GM23338 (cell line): Measurements from ENCODE around the gene LSM14A. TPM values are rescaled to one million over a fixed set of nuclear protein-coding genes. Genes with fewer than 3 reads are reported as not detected.
A peak's percentile ranks its signal among the peaks of the same experiment; 100 is the strongest.

Experiments
- ATAC-seq: fragments of 200-7000 bp; cut with Tn5 transposase; 3 replicates; pipeline ENCODE4 v1.9.1; 2020
- DNase-seq: peaks from one replicate; pipeline ENCODE4 v3.0.0-alpha.2; 2015; ENCODE audit warnings: low spot score
- H2AFZ ChIP-seq: fragments of 200-600 bp; sonication (generic); 2 replicates; pipeline ENCODE4 v1.8.0; 2016; ENCODE audit warnings: antibody characterized with exemption, mild to moderate bottlenecking, moderate library complexity
- H3F3A ChIP-seq: fragments of 200-600 bp; sonication (generic); replicated peaks from 2 replicates; pipeline ENCODE4 v1.8.0; 2017; ENCODE audit warnings: antibody characterized with exemption, mixed run types, low read depth
- H3K27ac ChIP-seq: fragments of 200-600 bp; sonication (generic); 2 replicates; pipeline ENCODE4 v1.6.1; 2016; ENCODE audit warnings: low read depth
- H3K27me3 ChIP-seq: fragments of 200-600 bp; sonication (generic); 2 replicates; pipeline ENCODE4 v1.8.0; 2016; ENCODE audit warnings: mild to moderate bottlenecking, mixed run types, moderate library complexity; ENCODE audit not compliant: insufficient read depth
- H3K36me3 ChIP-seq: fragments of 200-600 bp; sonication (generic); 2 replicates; pipeline ENCODE4 v1.8.0; 2016; ENCODE audit warnings: mild to moderate bottlenecking; ENCODE audit not compliant: insufficient read depth
- H3K4me1 ChIP-seq: fragments of 200-600 bp; sonication (generic); 2 replicates; pipeline ENCODE4 v1.8.0; 2016; ENCODE audit warnings: mild to moderate bottlenecking, moderate library complexity; ENCODE audit not compliant: insufficient read depth
- H3K4me2 ChIP-seq: fragments of 200-600 bp; sonication (generic); 2 replicates; pipeline ENCODE4 v1.7.1; 2017; ENCODE audit warnings: mixed run types
- H3K4me3 ChIP-seq: fragments of 200-600 bp; sonication (generic); 2 replicates; pipeline ENCODE4 v1.6.1; 2016; ENCODE audit warnings: mixed run types
- H3K79me2 ChIP-seq: fragments of 200-600 bp; sonication (generic); replicated peaks from 2 replicates; pipeline ENCODE4 v1.8.0; 2017; ENCODE audit warnings: mild to moderate bottlenecking; ENCODE audit not compliant: insufficient read depth
- H3K9me2 ChIP-seq: fragments of 200-600 bp; sonication (generic); 2 replicates; pipeline ENCODE4 v1.8.0; 2017; ENCODE audit not compliant: insufficient read depth
- H4K20me1 ChIP-seq: fragments of 200-600 bp; sonication (generic); replicated peaks from 2 replicates; pipeline ENCODE4 v1.8.0; 2017; ENCODE audit warnings: mild to moderate bottlenecking; ENCODE audit not compliant: insufficient read depth
- H3K27ac Mint-ChIP-seq: 2 replicates; pipeline ENCODE4 v1.8.0; 2020; ENCODE audit warnings: inconsistent platforms, mild to moderate bottlenecking, moderate library complexity, mixed read lengths
- H3K27me3 Mint-ChIP-seq: 3 replicates; pipeline ENCODE4 v1.8.0; 2022; ENCODE audit warnings: low read depth, mild to moderate bottlenecking, moderate library complexity, mixed read lengths, inconsistent platforms; ENCODE audit not compliant: insufficient read depth, poor library complexity
- H3K36me3 Mint-ChIP-seq: 3 replicates; pipeline ENCODE4 v1.8.0; 2021; ENCODE audit warnings: low read depth, mild to moderate bottlenecking, inconsistent platforms, moderate library complexity, mixed read lengths
- H3K4me1 Mint-ChIP-seq: 3 replicates; pipeline ENCODE4 v1.8.0; 2020; ENCODE audit warnings: mild to moderate bottlenecking, inconsistent platforms, mixed read lengths
- H3K4me3 Mint-ChIP-seq: 3 replicates; pipeline ENCODE4 v1.8.0; 2021; ENCODE audit warnings: moderate library complexity, mild to moderate bottlenecking, inconsistent platforms, mixed read lengths
- H3K9me3 Mint-ChIP-seq: 3 replicates; pipeline ENCODE4 v1.8.0; 2020; ENCODE audit warnings: moderate library complexity, mild to moderate bottlenecking, inconsistent platforms, mixed read lengths
- CREB1 ChIP-seq: fragments of 250-450 bp; sonication (Bioruptor Pico); IDR thresholded peaks from 2 replicates; pipeline ENCODE4 v1.5.0; 2020; ENCODE audit warnings: low read depth, mild to moderate bottlenecking, moderate library complexity
- ETS1 ChIP-seq: IDR thresholded peaks from 2 replicates; pipeline ENCODE4 v1.6.1; 2016; ENCODE audit warnings: antibody characterized with exemption
- EZH2 ChIP-seq: fragments of 200-600 bp; sonication (generic); IDR thresholded peaks from one replicate; pipeline ENCODE4 v1.8.0; 2017; ENCODE audit warnings: antibody characterized with exemption, mild to moderate bottlenecking, low read depth; ENCODE audit not compliant: unreplicated experiment
- EZH2phosphoT487 ChIP-seq: fragments of 200-600 bp; sonication (generic); IDR thresholded peaks from one replicate; pipeline ENCODE4 v1.8.1; 2018; ENCODE audit warnings: antibody characterized with exemption; ENCODE audit not compliant: unreplicated experiment
- NANOG ChIP-seq: IDR thresholded peaks from 2 replicates; pipeline ENCODE4 v1.6.1; 2016; ENCODE audit warnings: antibody characterized with exemption, borderline replicate concordance
- POLR2AphosphoS5 ChIP-seq: IDR thresholded peaks from 2 replicates; pipeline ENCODE4 v1.6.1; 2016; ENCODE audit warnings: antibody characterized with exemption, low read depth
- REST ChIP-seq: IDR thresholded peaks from one replicate; pipeline ENCODE4 v1.6.1; 2018; ENCODE audit warnings: antibody characterized with exemption; ENCODE audit not compliant: unreplicated experiment
- STAT1 ChIP-seq: IDR thresholded peaks from one replicate; pipeline ENCODE4 v1.6.1; 2016; ENCODE audit warnings: antibody characterized with exemption; ENCODE audit not compliant: unreplicated experiment
- ZNF114 ChIP-seq: fragments of 250-450 bp; sonication (Bioruptor Pico); IDR thresholded peaks from 2 replicates; pipeline ENCODE4 v1.5.0; 2020; ENCODE audit warnings: mild to moderate bottlenecking, moderate library complexity
- ZNF331 ChIP-seq: fragments of 250-450 bp; sonication (Bioruptor Pico); IDR thresholded peaks from 2 replicates; pipeline ENCODE4 v1.5.0; 2020; ENCODE audit warnings: low read depth, mild to moderate bottlenecking, moderate library complexity
- ZNF462 ChIP-seq: fragments of 250-450 bp; sonication (Bioruptor Pico); IDR thresholded peaks from 2 replicates; pipeline ENCODE4 v1.5.0; 2020; ENCODE audit warnings: mild to moderate bottlenecking, moderate library complexity
- polyA plus RNA-seq: library from polyadenylated mRNA; unstranded; fragments of >200 nt; fragmentation: Nextera tagmentation; extraction: Ambion mirVana; gene quantifications from 2 replicates; pipeline ENCODE4 v1.2.1, GENCODE V29; 2016
- total RNA-seq: library from RNA; depleted of rRNA; stranded (reverse); fragments of >200 nt; shearing (Covaris generic); gene quantifications from 2 replicates; pipeline ENCODE4 v1.2.3, GENCODE V29; 2014

The LSM14A gene
- total and polyA plus RNA-seq, 2 experiments from 2014 or later, result 109 to 166 TPM

GRCh38 chr19:34151439-34151838 is 20.9 kb upstream of the LSM14A start (continued):
- TF ChIP-seq EZH2phosphoT487 (no peak), ETS1 (no peak), ZNF331 (CRISPR knock-in tag) (no peak), NANOG (no peak), REST (no peak)

- Mint-ChIP-seq H3K9me3 (no peaks in the 10 kb centered on the region), H3K4me1 (no peaks in the 10 kb centered on the region), H3K27me3 (peaks cover 1% of the 10 kb centered on the region), H3K4me3 (no peak overlapping the region), H3K27ac (no peak overlapping the region), H3K36me3 (no peaks in the 10 kb centered on the region)
- no peak for DNase-seq
- Histone ChIP-seq H3K36me3 (no peaks in the 10 kb centered on the region), H2AFZ (peak overlapping the region; percentile 52; the same call in 1 of the 2 replicates), H3F3A (no peaks in the 10 kb centered on the region), H3K4me2 (no peak overlapping the region), H3K4me1 (no peaks in the 10 kb centered on the region), H3K79me2 (no peaks in the 10 kb centered on the region), H3K27me3 (no peaks in the 10 kb centered on the region), H3K27ac (no peak overlapping the region), H3K4me3 (no peak overlapping the region), H3K9me2 (no peaks in the 10 kb centered on the region), H4K20me1 (no peaks in the 10 kb centered on the region)
- no peak for ATAC-seq
- no peak for TF ChIP-seq EZH2phosphoT487
- no peak for TF ChIP-seq NANOG
- no peak for TF ChIP-seq ZNF114 (CRISPR knock-in tag)
- TF ChIP-seq CREB1, result no peak
Observed at GRCh38 chr19:34154401-34154800, 17.9 kb upstream of the LSM14A start.

- Mint-ChIP-seq H3K36me3 (no peaks in the 10 kb centered on the region), H3K27me3 (peaks cover 1% of the 10 kb centered on the region), H3K9me3 (no peaks in the 10 kb centered on the region), H3K4me3 (no peak overlapping the region), H3K27ac (no peak overlapping the region), H3K4me1 (no peaks in the 10 kb centered on the region)
- TF ChIP-seq ZNF331 (CRISPR knock-in tag) (no peak), EZH2 (no peak), POLR2AphosphoS5 (no peak), ZNF462 (no peak), STAT1 (no peak)
- no peak overlapping the region for H3K4me3 ChIP-seq
- H3F3A ChIP-seq, result no peaks in the 10 kb centered on the region
- H3K4me1 ChIP-seq, result no peaks in the 10 kb centered on the region
- no peaks in the 10 kb centered on the region for H3K27me3 ChIP-seq
- no peak for ATAC-seq
- H3K79me2 ChIP-seq, result no peaks in the 10 kb centered on the region
- H3K36me3 ChIP-seq, result no peaks in the 10 kb centered on the region
- no peaks in the 10 kb centered on the region for H3K9me2 ChIP-seq
- DNase-seq, result no peak
- no peaks in the 10 kb centered on the region for H4K20me1 ChIP-seq
- H3K4me2 ChIP-seq, result no peak overlapping the region
- no peak overlapping the region for H2AFZ ChIP-seq
- no peak overlapping the region for H3K27ac ChIP-seq
Observed at GRCh38 chr19:34155686-34156085, 16.6 kb upstream of the LSM14A start.
